Stromal cell of bone marrow (primary cell): ENCODE measurements around the gene CNTN1.

Experiments
- DNase-seq: peaks from one replicate; pipeline ENCODE4 v3.0.0-alpha.2; 2012; ENCODE audit warnings: low read depth

CNTN1 gene

GRCh38 chr12:40853221-40853620 is 161.0 kb downstream of the CNTN1 start:
- DNase-seq: no peak

GRCh38 chr12:40854604-40855003 is 162.4 kb downstream of the CNTN1 start:
- no peak for DNase-seq

GRCh38 chr12:40864891-40865290 is 172.7 kb downstream of the CNTN1 start:
- DNase-seq: no peak

GRCh38 chr12:40870981-40871380 is 178.7 kb downstream of the CNTN1 start:
- no peak for DNase-seq

GRCh38 chr12:40874868-40875267 is 182.6 kb downstream of the CNTN1 start:
- no peak for DNase-seq

- no peak for DNase-seq
Measured at GRCh38 chr12:40889329-40889728, 197.1 kb downstream of the CNTN1 start.

GRCh38 chr12:40892528-40892927 is 200.3 kb downstream of the CNTN1 start:
- no peak for DNase-seq

GRCh38 chr12:40898505-40898904 is 206.3 kb downstream of the CNTN1 start:
- no peak for DNase-seq

GRCh38 chr12:40903040-40903439 is 210.8 kb downstream of the CNTN1 start:
- no peak for DNase-seq

GRCh38 chr12:40907115-40907527 is 214.9 kb downstream of the CNTN1 start:
- no peak for DNase-seq

GRCh38 chr12:40911676-40912075 is 219.4 kb downstream of the CNTN1 start:
- DNase-seq: no peak

GRCh38 chr12:40915172-40915571 is 222.9 kb downstream of the CNTN1 start:
- no peak for DNase-seq

- DNase-seq: no peak
Measured at GRCh38 chr12:40917561-40917960, 225.3 kb downstream of the CNTN1 start.

- peak; percentile 9 for DNase-seq
Measured at GRCh38 chr12:40921563-40922163, 229.4 kb downstream of the CNTN1 start.

GRCh38 chr12:40937891-40938290 is 245.7 kb downstream of the CNTN1 start:
- no peak for DNase-seq

- DNase-seq: peak; percentile 18
Measured at GRCh38 chr12:40942326-40942725, 250.1 kb downstream of the CNTN1 start.

GRCh38 chr12:40945772-40946171 is 253.5 kb downstream of the CNTN1 start:
- DNase-seq: no peak

- DNase-seq: peak; percentile 12
Measured at GRCh38 chr12:40946612-40947194, 254.5 kb downstream of the CNTN1 start.

GRCh38 chr12:40947797-40948196 is 255.6 kb downstream of the CNTN1 start:
- no peak for DNase-seq

- DNase-seq: peak; percentile 58
Measured at GRCh38 chr12:40953076-40953475, 260.8 kb downstream of the CNTN1 start.

GRCh38 chr12:40957417-40957816 is 265.2 kb downstream of the CNTN1 start:
- DNase-seq: no peak

GRCh38 chr12:40959041-40959440 is 266.8 kb downstream of the CNTN1 start:
- DNase-seq: peak; percentile 24

- DNase-seq: no peak
Measured at GRCh38 chr12:40963751-40964150, 271.5 kb downstream of the CNTN1 start.

GRCh38 chr12:40969796-40970195 is 277.6 kb downstream of the CNTN1 start:
- DNase-seq: no peak
